IPS DF 6.9 (cell line): ENCODE results near the gene KIAA0825.

Source experiments
- DNase-seq: peaks from one replicate; pipeline ENCODE4 v3.0.0-alpha.2; 2013; ENCODE audit warnings: low read depth, low spot score
- H3K27ac ChIP-seq: one replicate; pipeline ENCODE4 v1.5.1; 2013; ENCODE audit warnings: low read length, control low read depth
- H3K27me3 ChIP-seq: 2 replicates; pipeline ENCODE4 v1.6.1; 2013; ENCODE audit warnings: mild to moderate bottlenecking, low read length; ENCODE audit not compliant: control insufficient read depth, insufficient read depth
- H3K36me3 ChIP-seq: 2 replicates; pipeline ENCODE4 v1.6.1; 2013; ENCODE audit warnings: low read length; ENCODE audit not compliant: control insufficient read depth, insufficient read depth
- H3K4me1 ChIP-seq: 2 replicates; pipeline ENCODE4 v1.6.1; 2013; ENCODE audit warnings: low read length; ENCODE audit not compliant: control insufficient read depth, insufficient read depth
- H3K4me3 ChIP-seq: 2 replicates; pipeline ENCODE4 v1.5.1; 2013; ENCODE audit warnings: mild to moderate bottlenecking, low read length
- H3K9me3 ChIP-seq: 2 replicates; pipeline ENCODE4 v1.6.1; 2013; ENCODE audit warnings: low read length, inconsistent platforms; ENCODE audit not compliant: control insufficient read depth, insufficient read depth
- WGBS: extraction: QIAGEN DNeasy Blood & Tissue Kit; methylation state at CpG from one replicate; pipeline ENCODE4 v1.1.7; 2013; ENCODE audit warnings: mixed read lengths, missing lambda C conversion rate; ENCODE audit not compliant: insufficient read length, insufficient coverage; 5-methylcytosine and 5-hydroxymethylcytosine counted together

KIAA0825 gene

GRCh38 chr5:94469894-94470329 lies 148.5 kb downstream of the KIAA0825 start:
- Histone ChIP-seq H3K9me3 (no peaks in the 10 kb centered on the region), H3K27ac (no peak overlapping the region), H3K27me3 (no peaks in the 10 kb centered on the region), H3K36me3 (no peaks in the 10 kb centered on the region), H3K4me3 (no peak overlapping the region), H3K4me1 (no peaks in the 10 kb centered on the region)
- no peak for DNase-seq
- WGBS, result no CpG with 5 or more reads among the region's 5 CpGs

- no peaks in the 10 kb centered on the region for H3K9me3 ChIP-seq
- no CpG with 5 or more reads among the region's 5 CpGs for WGBS
- no peaks in the 10 kb centered on the region for H3K4me1 ChIP-seq
Measured at GRCh38 chr5:94467954-94468930, 150.2 kb downstream of the KIAA0825 start.

GRCh38 chr5:94467346-94467953 lies 151.0 kb downstream of the KIAA0825 start:
- DNase-seq, result no peak
- no CpG with 5 or more reads among the region's 3 CpGs for WGBS
- Histone ChIP-seq H3K27me3 (no peaks in the 10 kb centered on the region), H3K36me3 (no peaks in the 10 kb centered on the region), H3K9me3 (no peaks in the 10 kb centered on the region), H3K4me3 (no peak overlapping the region), H3K4me1 (no peaks in the 10 kb centered on the region), H3K27ac (no peak overlapping the region)

More at GRCh38 chr5:94467954-94468930, 150.2 kb downstream of the KIAA0825 start:
- Histone ChIP-seq H3K27me3 (no peaks in the 10 kb centered on the region), H3K36me3 (no peaks in the 10 kb centered on the region), H3K4me3 (no peak overlapping the region), H3K27ac (no peak overlapping the region)
- no peak for DNase-seq

GRCh38 chr5:94463739-94464138 lies 154.7 kb downstream of the KIAA0825 start:
- H3K36me3 ChIP-seq, result no peaks in the 10 kb centered on the region
- DNase-seq, result no peak
- H3K4me3 ChIP-seq, result no peak overlapping the region
- no peaks in the 10 kb centered on the region for H3K9me3 ChIP-seq
- no CpG with 5 or more reads among the region's 2 CpGs for WGBS
- no peaks in the 10 kb centered on the region for H3K4me1 ChIP-seq
- H3K27ac ChIP-seq, result no peak overlapping the region
- no peaks in the 10 kb centered on the region for H3K27me3 ChIP-seq

GRCh38 chr5:94461131-94461530 lies 157.3 kb downstream of the KIAA0825 start:
- Histone ChIP-seq H3K27me3 (no peaks in the 10 kb centered on the region), H3K36me3 (no peaks in the 10 kb centered on the region), H3K4me1 (no peaks in the 10 kb centered on the region), H3K9me3 (no peaks in the 10 kb centered on the region), H3K4me3 (no peak overlapping the region), H3K27ac (no peak overlapping the region)
- DNase-seq, result no peak
- no CpG with 5 or more reads among the region's 4 CpGs for WGBS

- no peaks in the 10 kb centered on the region for H3K27me3 ChIP-seq
- H3K9me3 ChIP-seq, result no peaks in the 10 kb centered on the region
- DNase-seq, result no peak
- H3K4me3 ChIP-seq, result no peak overlapping the region
- no peaks in the 10 kb centered on the region for H3K4me1 ChIP-seq
- H3K36me3 ChIP-seq, result no peaks in the 10 kb centered on the region
- H3K27ac ChIP-seq, result no peak overlapping the region
Measured at GRCh38 chr5:94459915-94460314, 158.5 kb downstream of the KIAA0825 start.

- no peaks in the 10 kb centered on the region for H3K27me3 ChIP-seq
- WGBS, result no CpG with 5 or more reads among the region's 4 CpGs
- no peak overlapping the region for H3K27ac ChIP-seq
- H3K9me3 ChIP-seq, result no peaks in the 10 kb centered on the region
- DNase-seq, result no peak
- H3K4me3 ChIP-seq, result no peak overlapping the region
- H3K4me1 ChIP-seq, result no peaks in the 10 kb centered on the region
- no peaks in the 10 kb centered on the region for H3K36me3 ChIP-seq
Measured at GRCh38 chr5:94457788-94458187, 160.6 kb downstream of the KIAA0825 start.

- H3K4me1 ChIP-seq, result no peaks in the 10 kb centered on the region
- no peak for DNase-seq
- no peaks in the 10 kb centered on the region for H3K27me3 ChIP-seq
- no peak overlapping the region for H3K4me3 ChIP-seq
- no CpG with 5 or more reads among the region's 2 CpGs for WGBS
- no peaks in the 10 kb centered on the region for H3K36me3 ChIP-seq
- H3K27ac ChIP-seq, result no peak overlapping the region
- H3K9me3 ChIP-seq, result no peaks in the 10 kb centered on the region
Measured at GRCh38 chr5:94445726-94446125, 172.7 kb downstream of the KIAA0825 start.

GRCh38 chr5:94442991-94443390 lies 175.4 kb downstream of the KIAA0825 start:
- Histone ChIP-seq H3K27ac (no peak overlapping the region), H3K36me3 (no peaks in the 10 kb centered on the region), H3K27me3 (no peaks in the 10 kb centered on the region), H3K4me3 (no peak overlapping the region), H3K9me3 (no peaks in the 10 kb centered on the region), H3K4me1 (no peaks in the 10 kb centered on the region)
- no peak for DNase-seq
- WGBS, result no CpG with 5 or more reads among the region's 2 CpGs

GRCh38 chr5:94442076-94442475 lies 176.3 kb downstream of the KIAA0825 start:
- no peak overlapping the region for H3K27ac ChIP-seq
- H3K9me3 ChIP-seq, result no peaks in the 10 kb centered on the region
- no peaks in the 10 kb centered on the region for H3K4me1 ChIP-seq
- WGBS, result no CpG with 5 or more reads among the region's 1 CpG
- H3K36me3 ChIP-seq, result no peaks in the 10 kb centered on the region
- no peaks in the 10 kb centered on the region for H3K27me3 ChIP-seq
- H3K4me3 ChIP-seq, result no peak overlapping the region
- no peak for DNase-seq
